ENCODE results near the gene CLEC16A.

CLEC16A gene

DNA sequence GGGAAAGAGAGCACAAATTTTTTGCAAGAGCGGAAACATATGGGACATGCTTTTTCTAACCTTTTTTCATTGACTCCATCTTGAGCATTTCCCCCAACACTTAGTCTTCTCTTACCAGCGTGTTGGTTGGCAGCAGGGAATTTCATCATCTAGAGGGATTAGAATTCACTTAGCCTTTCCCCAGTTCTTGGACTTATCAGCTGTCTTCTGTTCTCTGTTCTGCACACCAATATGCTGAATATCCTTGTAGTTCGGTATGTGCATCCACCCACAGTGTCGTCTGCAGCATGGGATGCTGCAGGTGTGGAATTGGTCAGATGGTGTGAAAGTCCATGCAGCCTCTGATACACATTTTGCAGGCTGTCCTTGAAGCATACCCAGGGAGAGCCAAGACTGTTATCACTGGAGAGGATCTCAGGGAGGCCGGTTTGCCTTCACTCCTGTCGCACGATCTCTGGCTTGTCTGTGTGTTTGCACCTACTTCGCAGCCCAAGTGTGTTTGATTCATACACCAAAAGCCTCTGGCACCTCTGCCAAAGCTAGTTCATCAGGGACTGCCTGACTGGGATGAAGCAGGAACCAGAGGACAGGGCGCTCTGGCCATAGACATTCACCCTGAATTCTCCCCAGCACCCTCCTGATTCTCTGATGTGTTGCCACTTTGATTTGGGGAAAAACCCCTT, 218.4 kb downstream of the CLEC16A start:
- no peak for DNase-seq (ENCODE audit: low spot score)

- no peak for DNase-seq (ENCODE audit: low spot score)
These were observed 219.4 kb downstream of the CLEC16A start for GRCh38 chr16:11163761-11164261.

- DNase-seq (ENCODE audit: low spot score), result no peak
These were observed 220.3 kb downstream of the CLEC16A start for GRCh38 chr16:11164482-11165270.

GRCh38 chr16:11165349-11165748, 221.0 kb downstream of the CLEC16A start:
- DNase-seq (ENCODE audit: low spot score), result no peak

DNA sequence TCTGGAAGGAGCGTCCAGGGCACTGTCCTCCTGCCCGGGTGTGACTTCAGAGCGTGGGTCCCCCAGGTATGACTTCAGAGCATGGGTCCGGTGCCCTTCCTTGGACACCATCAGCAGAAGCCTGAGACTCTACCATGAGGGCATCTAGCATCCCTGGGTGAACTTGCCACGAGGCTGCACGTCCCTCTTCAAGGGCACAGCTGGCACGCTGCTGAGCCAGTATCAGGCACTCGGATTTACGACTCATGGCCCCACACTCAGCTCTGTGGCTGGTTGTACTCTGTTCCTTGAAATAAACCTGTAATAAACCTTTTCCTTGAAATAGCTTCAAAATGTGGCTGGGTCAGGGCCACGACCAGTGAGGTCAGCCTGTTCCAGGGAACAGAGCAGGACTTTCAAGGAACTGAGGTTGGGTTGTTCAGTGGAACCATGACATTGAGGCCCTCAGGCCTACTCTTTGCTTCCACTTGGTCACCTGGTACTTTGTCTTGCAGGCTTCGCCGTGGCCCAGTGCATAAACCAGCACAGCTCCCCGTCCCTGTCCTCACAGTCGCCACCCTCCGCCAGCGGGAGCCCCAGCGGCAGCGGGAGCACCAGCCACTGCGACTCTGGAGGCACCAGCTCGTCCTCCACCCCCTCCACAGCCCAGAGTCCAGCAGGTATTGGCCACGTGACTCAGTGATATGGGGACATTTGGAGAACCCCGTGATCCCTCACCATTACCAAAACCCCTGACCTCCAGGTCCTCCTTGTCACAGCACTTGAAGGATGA, 221.7 kb downstream of the CLEC16A start:
- no peak for DNase-seq (ENCODE audit: low spot score)

DNA sequence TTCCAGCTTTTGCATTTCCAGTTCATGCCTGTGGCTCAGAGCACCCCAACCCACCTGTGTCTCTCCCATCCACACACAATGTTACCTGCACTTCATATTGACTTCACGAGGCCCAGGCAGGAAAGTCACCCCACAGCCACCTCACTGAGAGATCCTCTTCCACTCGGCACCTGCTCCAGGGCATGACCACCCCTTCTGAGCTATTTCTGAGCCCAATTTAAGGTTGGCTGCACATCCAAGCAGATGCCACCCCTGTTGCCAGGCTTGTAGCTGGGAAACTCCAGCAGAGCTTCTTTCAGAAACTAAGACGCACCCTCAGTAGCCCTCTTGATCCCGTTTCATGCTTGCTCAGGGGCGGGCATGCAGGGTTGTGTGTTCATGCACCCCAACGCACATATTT, 223.2 kb downstream of the CLEC16A start:
- no peak for DNase-seq (ENCODE audit: low spot score)

- DNase-seq (ENCODE audit: low spot score), result no peak
These were observed 224.2 kb downstream of the CLEC16A start for GRCh38 chr16:11168386-11169051.

- no peak for DNase-seq (ENCODE audit: low spot score)
These were observed 225.3 kb downstream of the CLEC16A start for GRCh38 chr16:11169641-11170040.

DNA sequence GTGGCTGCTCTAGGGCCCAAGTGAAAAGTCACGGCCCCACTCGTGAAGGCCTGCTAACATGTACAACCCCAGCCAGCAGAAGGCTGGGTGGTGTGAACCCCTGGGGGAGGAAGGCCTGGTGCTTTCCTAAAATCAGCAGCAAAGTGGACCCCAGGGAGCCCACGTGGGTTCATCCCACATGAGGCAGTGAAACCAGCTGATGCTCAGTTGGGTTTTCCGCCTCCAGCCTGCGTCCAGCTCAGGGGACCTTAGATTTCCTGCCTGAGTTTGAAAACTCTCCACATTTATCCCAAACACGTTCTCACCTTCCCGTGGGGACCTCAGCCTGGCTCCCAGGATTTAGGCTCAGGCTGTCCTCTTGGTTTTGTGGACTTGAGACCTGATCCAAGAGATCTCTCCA, 225.8 kb downstream of the CLEC16A start:
- no peak for DNase-seq (ENCODE audit: low spot score)

GRCh38 chr16:11170696-11171447, 226.5 kb downstream of the CLEC16A start:
- no peak for DNase-seq (ENCODE audit: low spot score)

DNA sequence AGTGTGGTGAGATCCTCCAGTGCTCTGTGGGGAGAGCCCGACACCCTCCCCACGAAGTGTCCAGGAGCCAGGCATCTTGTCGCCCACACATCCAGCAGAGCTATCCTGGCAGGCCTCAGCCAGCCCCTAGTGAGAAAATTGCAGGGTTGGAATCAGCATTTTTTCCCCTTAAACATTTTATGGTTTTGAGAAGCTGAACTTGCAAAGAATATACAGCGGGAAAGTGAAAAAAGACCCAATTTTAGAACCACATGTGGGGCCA, 227.0 kb downstream of the CLEC16A start:
- DNase-seq (ENCODE audit: low spot score), result no peak

DNA sequence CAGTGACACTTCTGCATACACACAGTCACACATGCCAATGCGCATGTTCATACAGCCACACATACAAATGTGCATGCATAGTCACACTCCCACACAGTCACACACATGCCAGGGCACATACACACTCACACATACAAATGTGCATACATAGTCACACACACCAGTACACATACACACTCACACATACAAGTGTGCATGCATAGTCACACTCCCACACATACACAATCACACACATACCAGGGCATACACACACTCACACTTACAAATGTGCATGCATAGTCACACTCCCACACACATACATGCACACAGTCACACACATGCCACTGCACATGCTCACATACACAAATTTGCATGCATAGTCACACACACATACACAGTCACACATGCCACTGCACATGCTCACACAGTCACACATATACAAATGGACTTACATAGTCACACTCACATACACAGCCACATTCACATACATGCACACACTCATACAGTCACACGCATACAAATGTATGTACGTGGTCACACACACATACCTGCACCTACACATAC, 227.5 kb downstream of the CLEC16A start:
- DNase-seq (ENCODE audit: low spot score), result no peak

GRCh38 chr16:11173426-11173825, 229.1 kb downstream of the CLEC16A start:
- no peak for DNase-seq (ENCODE audit: low spot score)

DNA sequence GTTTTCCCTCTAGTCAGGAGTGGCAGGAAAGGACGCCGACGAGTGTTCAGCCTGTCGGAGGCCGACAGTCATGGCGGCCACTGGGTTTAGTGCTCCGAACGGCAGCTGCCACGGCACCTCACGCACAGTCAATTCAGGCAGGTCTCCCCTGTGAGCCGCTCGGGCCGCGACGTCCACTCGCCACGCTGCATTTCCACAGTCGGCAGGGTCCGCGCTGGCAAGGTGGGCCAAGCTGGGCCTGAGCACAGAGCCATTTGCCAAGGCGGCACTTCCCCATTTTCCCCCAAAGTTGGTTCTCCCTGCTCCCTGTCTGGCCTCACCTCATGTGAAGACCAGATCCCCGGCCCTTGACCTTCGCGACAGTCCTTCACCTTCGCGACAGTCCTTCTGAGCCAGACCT, 229.8 kb downstream of the CLEC16A start:
- DNase-seq (ENCODE audit: low spot score), result no peak

DNA sequence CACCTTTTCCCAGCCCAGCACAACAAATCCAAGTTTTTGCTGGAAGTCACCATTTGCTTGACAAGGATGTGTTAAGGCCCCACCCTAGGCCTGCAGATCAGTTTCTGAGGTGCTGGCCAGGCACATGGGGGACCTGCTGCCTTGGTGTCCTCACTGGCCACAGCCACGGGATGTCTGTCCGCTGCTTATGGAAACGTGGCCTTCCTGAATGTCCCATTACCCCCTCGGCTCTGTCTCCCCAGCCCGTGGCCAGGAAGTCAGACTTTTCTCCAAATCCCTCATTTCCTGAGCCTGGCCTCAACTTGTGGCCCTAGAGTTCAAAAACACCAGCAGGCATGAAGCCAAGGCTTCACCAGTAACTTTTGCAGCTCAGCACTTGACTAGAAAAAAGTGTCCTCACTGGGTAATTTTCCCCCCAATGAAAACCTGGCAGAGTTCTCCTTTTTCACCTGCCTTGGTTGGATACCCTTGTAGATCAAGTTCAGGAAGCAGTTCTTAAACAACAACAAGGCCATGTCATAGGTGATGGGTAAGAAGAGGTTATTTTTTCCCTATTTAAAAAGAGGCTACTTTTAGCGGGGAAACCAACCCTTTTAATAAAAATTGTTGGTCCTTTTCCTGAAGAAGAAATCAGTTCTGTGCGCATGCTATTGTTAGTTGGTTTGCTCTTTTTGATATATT, 230.9 kb downstream of the CLEC16A start:
- no peak for DNase-seq (ENCODE audit: low spot score)

GRCh38 chr16:11175787-11176341, 231.5 kb downstream of the CLEC16A start:
- no peak for DNase-seq (ENCODE audit: low spot score)

GRCh38 chr16:11177578-11178160, 233.3 kb downstream of the CLEC16A start:
- no peak for DNase-seq (ENCODE audit: low spot score)

DNA sequence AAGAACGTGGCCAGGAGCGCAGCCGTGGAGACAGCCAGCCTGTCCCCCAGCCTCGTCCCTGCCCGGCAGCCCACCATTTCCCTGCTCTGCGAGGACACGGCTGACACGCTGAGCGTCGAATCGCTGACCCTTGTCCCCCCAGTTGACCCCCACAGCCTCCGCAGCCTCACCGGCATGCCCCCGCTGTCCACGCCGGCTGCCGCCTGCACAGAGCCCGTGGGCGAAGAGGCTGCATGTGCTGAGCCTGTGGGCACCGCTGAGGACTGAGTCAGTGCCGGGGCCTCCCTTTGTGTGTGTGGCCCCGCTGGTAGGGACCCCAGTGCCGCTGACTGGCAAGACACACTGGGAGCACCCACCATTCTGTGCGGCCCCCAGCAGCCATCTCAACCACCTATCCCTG, 234.1 kb downstream of the CLEC16A start:
- no peak for DNase-seq (ENCODE audit: low spot score)

GRCh38 chr16:11179574-11179973, 235.2 kb downstream of the CLEC16A start:
- no peak for DNase-seq (ENCODE audit: low spot score)

DNA sequence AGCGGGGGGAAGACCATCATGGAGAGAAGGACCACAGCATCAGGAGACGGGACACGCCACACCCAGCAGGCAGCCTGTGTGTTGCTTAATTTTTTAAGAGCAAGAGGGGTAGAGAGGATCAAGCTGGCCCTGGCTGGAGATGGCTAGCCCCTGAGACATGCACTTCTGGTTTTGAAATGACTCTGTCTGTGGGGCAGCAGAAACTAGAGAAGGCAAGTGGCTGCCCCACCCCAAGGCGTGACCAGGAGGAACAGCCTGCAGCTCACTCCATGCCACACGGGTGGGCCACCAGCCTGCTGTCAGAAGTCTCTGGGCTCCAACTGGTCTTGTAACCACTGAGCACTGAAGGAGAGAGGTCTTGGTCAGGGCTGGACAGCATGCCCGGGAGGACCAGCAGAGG, 236.1 kb downstream of the CLEC16A start:
- DNase-seq (ENCODE audit: low spot score), result no peak

All from SW480 (cell line).